ENCODE results near the gene SNAI3. TPM values are rescaled to one million over a fixed set of nuclear protein-coding genes. Genes with fewer than 3 reads are reported as not detected.

The SNAI3 gene
- total and polyA plus RNA-seq, 2 donors (not counting 1 experiment from before 2014, with no cell fraction given) = 6.5 to 8.8 TPM

DNA sequence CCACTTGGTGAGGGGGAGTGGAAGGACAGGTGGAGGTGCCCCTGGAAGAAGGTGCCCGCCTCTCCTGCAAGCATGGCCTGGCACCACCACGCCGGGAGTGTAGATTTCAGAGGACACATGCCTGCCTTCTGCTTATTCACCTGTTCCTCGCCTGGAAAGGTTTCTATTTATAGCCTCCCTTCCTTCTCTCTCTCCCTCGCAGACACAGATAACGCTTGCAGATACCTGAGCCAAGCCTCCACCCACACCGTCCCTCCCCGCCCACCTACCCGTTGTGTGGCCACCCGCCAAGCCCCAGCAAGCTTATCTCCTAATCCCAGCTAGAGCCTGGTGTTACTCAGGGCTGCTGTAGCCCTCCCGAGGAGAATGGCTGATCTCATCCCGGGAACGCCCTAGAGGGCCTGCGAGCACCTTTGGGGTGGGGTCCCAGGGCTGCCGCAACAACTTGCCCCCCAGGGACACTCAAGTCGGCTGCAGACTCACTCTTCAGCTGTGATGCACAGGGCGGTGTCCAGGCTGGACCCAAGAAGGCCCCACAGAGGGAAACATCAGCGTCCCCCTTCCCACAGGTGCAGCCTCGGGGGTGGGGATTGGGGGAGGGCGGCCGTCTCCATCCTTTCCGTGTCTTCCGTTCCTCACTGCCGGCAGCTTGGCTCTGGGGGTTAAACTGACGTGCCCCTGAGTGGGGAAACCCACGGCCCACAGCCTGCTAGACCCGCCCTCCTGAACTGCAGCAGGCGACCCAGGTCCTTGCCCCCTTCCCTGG, 1.9 kb upstream of the SNAI3 start:
- Histone ChIP-seq H3K9ac (ENCODE audit: low read length) (no peak overlapping the region), H3K36me3 (replicated peaks in 1 of 2; ENCODE audit: control extremely low read depth in 1 of 2, control insufficient read depth in 1 of 2, extremely low read depth in 1 of 2, insufficient read depth in 2 of 2, low read length in 1 of 2) (no peaks in the 10 kb centered on the region), H3K27ac (ENCODE audit: low read length in 2 of 2) (no peak overlapping the region), H4K20me1 (ENCODE audit: control insufficient read depth, insufficient read depth, low read length, poor library complexity, severe bottlenecking) (peaks cover 17% of the 10 kb centered on the region), H3K4me3 (ENCODE audit: control extremely low read depth in 1 of 5, extremely low read depth in 1 of 5, insufficient read depth in 1 of 5, low read depth in 2 of 5, low read length in 4 of 5) (no peak overlapping the region), H3K4me2 (replicated peaks; ENCODE audit: low read depth, low read length, poor library complexity, severe bottlenecking) (no peak overlapping the region), H2AFZ (ENCODE audit: insufficient read depth, low read depth, low read length, poor library complexity, severe bottlenecking) (no peak overlapping the region), H3K79me2 (ENCODE audit: control insufficient read depth, insufficient read depth, low read length) (peaks cover 25% of the 10 kb centered on the region), H3K9me3 (ENCODE audit: control extremely low read depth in 1 of 3, control insufficient read depth in 2 of 3, insufficient read depth in 1 of 3, low read length in 2 of 3) (peaks cover 0 to 4% (median 0%) of the 10 kb centered on the region in 3 donors), H3K27me3 (replicated peaks in 1 of 4; ENCODE audit: control extremely low read depth in 1 of 4, control insufficient read depth in 3 of 4, insufficient read depth in 4 of 4, low read length in 3 of 4) (no peaks in the 10 kb centered on the region), H3K4me1 (ENCODE audit: control insufficient read depth in 2 of 2, insufficient read depth in 2 of 2, low read length in 2 of 2) (peaks cover 35 to 56% of the 10 kb centered on the region in 2 donors)
- no peak for TF ChIP-seq EZH2 (IDR thresholded peaks at IDR 0.05; ENCODE audit: borderline replicate concordance, insufficient read depth, low read depth, low read length, poor library complexity, severe bottlenecking)
- TF ChIP-seq, protein P1, sequence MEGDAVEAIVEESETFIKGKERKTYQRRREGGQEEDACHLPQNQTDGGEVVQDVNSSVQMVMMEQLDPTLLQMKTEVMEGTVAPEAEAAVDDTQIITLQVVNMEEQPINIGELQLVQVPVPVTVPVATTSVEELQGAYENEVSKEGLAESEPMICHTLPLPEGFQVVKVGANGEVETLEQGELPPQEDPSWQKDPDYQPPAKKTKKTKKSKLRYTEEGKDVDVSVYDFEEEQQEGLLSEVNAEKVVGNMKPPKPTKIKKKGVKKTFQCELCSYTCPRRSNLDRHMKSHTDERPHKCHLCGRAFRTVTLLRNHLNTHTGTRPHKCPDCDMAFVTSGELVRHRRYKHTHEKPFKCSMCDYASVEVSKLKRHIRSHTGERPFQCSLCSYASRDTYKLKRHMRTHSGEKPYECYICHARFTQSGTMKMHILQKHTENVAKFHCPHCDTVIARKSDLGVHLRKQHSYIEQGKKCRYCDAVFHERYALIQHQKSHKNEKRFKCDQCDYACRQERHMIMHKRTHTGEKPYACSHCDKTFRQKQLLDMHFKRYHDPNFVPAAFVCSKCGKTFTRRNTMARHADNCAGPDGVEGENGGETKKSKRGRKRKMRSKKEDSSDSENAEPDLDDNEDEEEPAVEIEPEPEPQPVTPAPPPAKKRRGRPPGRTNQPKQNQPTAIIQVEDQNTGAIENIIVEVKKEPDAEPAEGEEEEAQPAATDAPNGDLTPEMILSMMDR (IDR thresholded peaks at IDR 0.05) = no peak
- CTCF ChIA-PET = interaction anchor here (0.7 to 1.4 kb wide), 2 partner anchors 19 to 113 kb away, joined by 4 to 6 read pairs; no protein-coding TSS in a partner anchor
- Mint-ChIP-seq H3K4me1 (peaks cover 44% of the 10 kb centered on the region), H3K9me3 (ENCODE audit: insufficient read depth) (no peaks in the 10 kb centered on the region), H3K27me3 (no peaks in the 10 kb centered on the region), H3K4me3 (no peak overlapping the region), H3K27ac (peak overlapping the region; percentile 59)
- POLR2A ChIA-PET = interaction anchor here (0.5 to 0.7 kb wide), 6 partner anchors 10 to 248 kb away, joined by 3 to 11 read pairs (median 4); no protein-coding TSS in a partner anchor
- DNase-seq (no peak), ATAC-seq (ENCODE audit: low read depth) (no peak)
- intact Hi-C loops (cut with micrococcal nuclease) = loop anchor here (10.0 kb wide), 1 partner anchor 877 kb away; the partner anchor contains the start of gene RPL13
- WGBS (ENCODE audit: insufficient coverage) = 53% methylated on average over 27 of the region's 28 CpGs

DNA sequence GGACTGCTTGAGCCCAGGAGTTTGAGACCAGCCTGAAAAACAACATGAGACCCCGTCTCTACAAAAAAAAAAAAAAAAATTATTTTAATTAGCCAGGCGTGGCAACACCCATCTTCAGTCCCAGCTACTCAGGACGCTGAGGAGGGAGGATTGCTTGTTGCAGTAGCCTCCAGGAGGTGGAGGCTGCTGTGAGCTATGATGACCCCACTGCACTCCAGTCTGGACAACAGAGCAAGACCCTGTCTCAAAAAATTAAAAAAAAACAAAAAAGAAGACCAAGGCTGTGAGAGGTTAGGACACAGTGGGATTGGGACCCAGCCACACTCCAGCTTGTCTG, 1.3 kb upstream of the SNAI3 start:
- H3K79me2 ChIP-seq (ENCODE audit: control insufficient read depth, insufficient read depth, low read length) = peaks cover 25% of the 10 kb centered on the region
- no peaks in the 10 kb centered on the region for H3K27me3 ChIP-seq (replicated peaks in 1 of 4; ENCODE audit: control extremely low read depth in 1 of 4, control insufficient read depth in 3 of 4, insufficient read depth in 4 of 4, low read length in 3 of 4)
- TF ChIP-seq, protein P1 (IDR thresholded peaks at IDR 0.05) = no peak
- no peak for TF ChIP-seq EZH2 (IDR thresholded peaks at IDR 0.05; ENCODE audit: borderline replicate concordance, insufficient read depth, low read depth, low read length, poor library complexity, severe bottlenecking)
- no peak overlapping the region for H3K4me2 ChIP-seq (replicated peaks; ENCODE audit: low read depth, low read length, poor library complexity, severe bottlenecking)
- no peak overlapping the region for H3K4me3 ChIP-seq (ENCODE audit: control extremely low read depth in 1 of 5, extremely low read depth in 1 of 5, insufficient read depth in 1 of 5, low read depth in 2 of 5, low read length in 4 of 5)
- peaks cover 0 to 4% (median 0%) of the 10 kb centered on the region in 3 donors for H3K9me3 ChIP-seq (ENCODE audit: control extremely low read depth in 1 of 3, control insufficient read depth in 2 of 3, insufficient read depth in 1 of 3, low read length in 2 of 3)
- H4K20me1 ChIP-seq (ENCODE audit: control insufficient read depth, insufficient read depth, low read length, poor library complexity, severe bottlenecking) = peaks cover 17% of the 10 kb centered on the region
- no CpG with 5 or more reads among the region's 3 CpGs for WGBS (ENCODE audit: insufficient coverage)
- H3K27ac ChIP-seq (ENCODE audit: low read length in 2 of 2) = no peak overlapping the region
- peaks cover 30 to 55% of the 10 kb centered on the region in 2 donors for H3K4me1 ChIP-seq (ENCODE audit: control insufficient read depth in 2 of 2, insufficient read depth in 2 of 2, low read length in 2 of 2)
- Mint-ChIP-seq H3K27me3 (no peaks in the 10 kb centered on the region), H3K4me1 (peaks cover 42% of the 10 kb centered on the region), H3K4me3 (no peak overlapping the region), H3K9me3 (ENCODE audit: insufficient read depth) (no peaks in the 10 kb centered on the region), H3K27ac (no peak overlapping the region)
- no peak for DNase-seq
- ChIA-PET POLR2A (interaction anchor here (0.5 to 1.9 kb wide), 8 partner anchors 11 to 248 kb away, joined by 3 to 11 read pairs (median 4); no protein-coding TSS in a partner anchor), CTCF (interaction anchor here (0.7 to 1.4 kb wide), 5 partner anchors 20 to 112 kb away, joined by 3 to 6 read pairs (median 4); partner anchors contain the start of gene IL17C)
- intact Hi-C loops (cut with micrococcal nuclease) = loop anchor here (10.0 kb wide), 1 partner anchor 877 kb away; the partner anchor contains the start of gene RPL13
- no peak overlapping the region for H3K9ac ChIP-seq (ENCODE audit: low read length)
- no peak for ATAC-seq (ENCODE audit: low read depth)
- H2AFZ ChIP-seq (ENCODE audit: insufficient read depth, low read depth, low read length, poor library complexity, severe bottlenecking) = no peak overlapping the region
- no peaks in the 10 kb centered on the region for H3K36me3 ChIP-seq (replicated peaks in 1 of 2; ENCODE audit: control extremely low read depth in 1 of 2, control insufficient read depth in 1 of 2, extremely low read depth in 1 of 2, insufficient read depth in 2 of 2, low read length in 1 of 2)

Measured in B cell (primary cell).